H1 (cell line): ENCODE results near the gene SSTR3. TPM values are rescaled to one million over a fixed set of nuclear protein-coding genes. Genes with fewer than 3 reads are reported as not detected.

Experiments used
- CTCF ChIA-PET: fragments of 300-600 bp; sonication (Branson Sonifier 250); formaldehyde crosslinking; loops from one replicate; lab custom pipeline; 2021; ENCODE audit not compliant: partially characterized antibody; lab: Charles Lee
- POLR2A ChIA-PET: fragments of 300-600 bp; sonication (Branson Sonifier 250); formaldehyde crosslinking; loops from one replicate; lab custom pipeline; 2021; ENCODE audit warnings: inconsistent platforms; ENCODE audit not compliant: partially characterized antibody; lab: Charles Lee
- DNase-seq, 2 experiments: peaks; one replicate each; pipeline versions ENCODE4 v3.0.0 to v3.0.0-alpha.2; 2010 to 2022; ENCODE audit warnings: low spot score in 2 of 2, low read depth in 1 of 2, mixed read lengths in 1 of 2
- FAIRE-seq: peaks from 2 replicates; lab custom pipeline; 2011; peaks lifted over from hg19 to GRCh38; lab: Jason Lieb, UNC
- H2AFZ ChIP-seq: 2 replicates; pipeline ENCODE4 v1.8.1; 2012; ENCODE audit warnings: low read length, inconsistent platforms
- H2AK5ac ChIP-seq: 2 replicates; pipeline ENCODE4 v1.6.1; 2013; ENCODE audit warnings: low read depth, low read length
- H2BK120ac ChIP-seq: replicated peaks from 2 replicates; pipeline ENCODE3; 2013; ENCODE audit warnings: low read depth, low read length, inconsistent platforms
- H2BK12ac ChIP-seq: 2 replicates; pipeline ENCODE4 v1.6.1; 2013; ENCODE audit warnings: low read depth, low read length
- H2BK15ac ChIP-seq: 2 replicates; pipeline ENCODE4 v1.6.1; 2013; ENCODE audit warnings: low read length
- H2BK20ac ChIP-seq: 2 replicates; pipeline ENCODE4 v1.6.1; 2013; ENCODE audit warnings: low read length
- H2BK5ac ChIP-seq: 2 replicates; pipeline ENCODE4 v1.6.1; 2013; ENCODE audit warnings: low read depth, low read length
- H3K14ac ChIP-seq: 2 replicates; pipeline ENCODE4 v1.6.1; 2013; ENCODE audit warnings: inconsistent platforms; ENCODE audit not compliant: insufficient read length
- H3K18ac ChIP-seq: 2 replicates; pipeline ENCODE4 v1.6.1; 2013; ENCODE audit warnings: low read length; ENCODE audit errors: extremely low read depth
- H3K23ac ChIP-seq: 2 replicates; pipeline ENCODE4 v1.6.1; 2013; ENCODE audit warnings: inconsistent platforms; ENCODE audit not compliant: insufficient read length
- H3K23me2 ChIP-seq: 2 replicates; pipeline ENCODE4 v1.6.1; 2013; ENCODE audit warnings: low read depth, low read length
- H3K27ac ChIP-seq: 2 replicates; pipeline ENCODE4 v1.6.1; 2011; ENCODE audit warnings: low read depth, low read length, inconsistent platforms
- H3K27me3 ChIP-seq, 4 experiments: replicated peaks in 1 of 4; 1 replicate in 1 of 4; 2 replicates in 3 of 4; pipeline versions ENCODE4 v1.6.1 to v1.8.1; 2011 to 2013; ENCODE audit warnings: low read length in 3 of 4, mild to moderate bottlenecking in 3 of 4, inconsistent platforms in 2 of 4, mixed read lengths in 2 of 4, moderate library complexity in 1 of 4; ENCODE audit not compliant: control insufficient read depth in 3 of 4, insufficient read depth in 3 of 4; ENCODE audit errors: extremely low read depth in 1 of 4
- H3K36me3 ChIP-seq, 4 experiments: 2 replicates each; pipeline versions ENCODE4 v1.6.1 to v1.8.1; 2011 to 2013; ENCODE audit warnings: mild to moderate bottlenecking in 4 of 4, low read length in 3 of 4, moderate library complexity in 2 of 4, control low read depth in 1 of 4, inconsistent platforms in 1 of 4; ENCODE audit not compliant: insufficient read depth in 4 of 4, control insufficient read depth in 2 of 4
- H3K4ac ChIP-seq: replicated peaks from 2 replicates; pipeline ENCODE3; 2013; ENCODE audit warnings: low read length, low read depth, mixed read lengths, inconsistent platforms; ENCODE audit not compliant: insufficient read length
- H3K4me1 ChIP-seq, 4 experiments: replicated peaks in 1 of 4; 1 replicate in 1 of 4; 2 replicates in 3 of 4; pipeline versions ENCODE4 v1.6.1 to v1.8.1; 2011 to 2013; ENCODE audit warnings: low read length in 3 of 4, inconsistent platforms in 2 of 4, mixed read lengths in 1 of 4; ENCODE audit not compliant: insufficient read depth in 4 of 4, control insufficient read depth in 3 of 4
- H3K4me2 ChIP-seq, 2 experiments: 2 replicates each; pipeline versions ENCODE4 v1.6.1 to v1.8.1; 2011 to 2013; ENCODE audit warnings: low read depth in 2 of 2, low read length in 2 of 2, control low read depth in 1 of 2, inconsistent platforms in 1 of 2, mild to moderate bottlenecking in 1 of 2; ENCODE audit not compliant: insufficient read depth in 1 of 2
- H3K4me3 ChIP-seq, 4 experiments: fragments of 200-600, 300-600 bp in 1 of 4; sonication (generic), shearing (Covaris generic), sonication (Bioruptor Twin) in 1 of 4; 2 replicates each; pipeline versions ENCODE4 v1.5.1 to v1.8.1; 2011 to 2016; ENCODE audit warnings: low read length in 4 of 4, low read depth in 3 of 4, control low read depth in 2 of 4, inconsistent platforms in 2 of 4, mild to moderate bottlenecking in 2 of 4, mixed read lengths in 1 of 4, moderate library complexity in 1 of 4; ENCODE audit not compliant: insufficient read depth in 2 of 4; ENCODE audit errors: extremely low read depth in 1 of 4
- H3K56ac ChIP-seq: replicated peaks from 2 replicates; pipeline ENCODE3; 2013; ENCODE audit warnings: low read depth, mild to moderate bottlenecking, mixed read lengths, low read length, inconsistent platforms; ENCODE audit not compliant: insufficient read length
- H3K79me1 ChIP-seq: 2 replicates; pipeline ENCODE4 v1.6.1; 2013; ENCODE audit warnings: low read depth, low read length, control low read depth
- H3K79me2 ChIP-seq, 2 experiments: 2 replicates each; pipeline versions ENCODE4 v1.6.1 to v1.8.1; 2012 to 2013; ENCODE audit warnings: low read length in 2 of 2, mild to moderate bottlenecking in 2 of 2, inconsistent platforms in 1 of 2; ENCODE audit not compliant: insufficient read depth in 2 of 2, control insufficient read depth in 1 of 2
- H3K9ac ChIP-seq, 4 experiments: replicated peaks in 1 of 4; 1 replicate in 1 of 4; 2 replicates in 3 of 4; pipeline versions ENCODE4 v1.6.1 to v1.8.1; 2011 to 2013; ENCODE audit warnings: low read depth in 3 of 4, low read length in 3 of 4, control low read depth in 2 of 4, mild to moderate bottlenecking in 2 of 4, moderate library complexity in 2 of 4, inconsistent platforms in 1 of 4; ENCODE audit errors: extremely low read depth in 1 of 4
- H3K9me3 ChIP-seq, 2 experiments: 2 replicates each; pipeline versions ENCODE4 v1.6.1 to v1.8.1; 2012 to 2013; ENCODE audit warnings: mild to moderate bottlenecking in 2 of 2, moderate library complexity in 2 of 2, control low read depth in 1 of 2, inconsistent platforms in 1 of 2, low read depth in 1 of 2, low read length in 1 of 2, mixed read lengths in 1 of 2; ENCODE audit not compliant: insufficient read depth in 2 of 2
- H4K20me1 ChIP-seq, 2 experiments: replicated peaks in 1 of 2; 2 replicates each; pipeline versions ENCODE3 to v1.8.1; 2011 to 2013; ENCODE audit warnings: inconsistent platforms in 2 of 2, low read length in 2 of 2, mild to moderate bottlenecking in 1 of 2; ENCODE audit not compliant: insufficient read depth in 2 of 2, control insufficient read depth in 1 of 2
- H4K5ac ChIP-seq: 2 replicates; pipeline ENCODE4 v1.6.1; 2013; ENCODE audit warnings: low read length, low read depth, mixed read lengths, inconsistent platforms; ENCODE audit not compliant: insufficient read length
- H4K8ac ChIP-seq: 2 replicates; pipeline ENCODE4 v1.8.0; 2013; ENCODE audit warnings: mild to moderate bottlenecking, moderate library complexity, low read length, inconsistent platforms; ENCODE audit not compliant: insufficient read depth; ENCODE audit errors: extremely low read depth
- H4K91ac ChIP-seq: replicated peaks from 2 replicates; pipeline ENCODE3; 2013; ENCODE audit warnings: low read length, mixed read lengths, inconsistent platforms; ENCODE audit not compliant: insufficient read length
- EP300 ChIP-seq, 2 experiments: IDR thresholded peaks; 1 replicate in 1 of 2; 2 replicates in 1 of 2; pipeline ENCODE4 v1.6.1; 2011 to 2012; ENCODE audit warnings: low read depth in 2 of 2, low read length in 2 of 2, mild to moderate bottlenecking in 2 of 2, borderline replicate concordance in 1 of 2, inconsistent platforms in 1 of 2, moderate library complexity in 1 of 2
- GTF2F1 ChIP-seq: IDR thresholded peaks from 2 replicates; pipeline ENCODE4 v1.6.1; 2012; ENCODE audit warnings: low read depth, low read length, improper control_type of control experiment, borderline replicate concordance
- RBBP5 ChIP-seq: IDR thresholded peaks from 2 replicates; pipeline ENCODE4 v1.7.1; 2012; ENCODE audit warnings: low read depth, mild to moderate bottlenecking, inconsistent platforms, low read length, moderate library complexity, borderline replicate concordance
- WGBS, 2 experiments: shearing (Covaris generic) in 1 of 2; methylation state at CpG; one replicate each; pipeline versions ENCODE4 v1.1.6 to v1.1.7; 2013 to 2015; ENCODE audit warnings: low lambda C conversion rate in 2 of 2, mixed read lengths in 2 of 2, inconsistent platforms in 1 of 2, low coverage in 1 of 2, missing lambda C conversion rate in 1 of 2; ENCODE audit not compliant: insufficient replicate concordance in 2 of 2, insufficient coverage in 1 of 2, insufficient read length in 1 of 2; ENCODE audit errors: extremely low coverage in 1 of 2, missing lambda C conversion rate in 1 of 2; 5-methylcytosine and 5-hydroxymethylcytosine counted together
- polyA plus RNA-seq, 7 experiments: library from polyadenylated mRNA; depleted of rRNA in 3 of 7; stranded (reverse) in 5 of 7; unstranded in 2 of 7; fragments of >200 nt in 5 of 7; fragments of 200-250 nt in 2 of 7; gene quantifications; 1 replicate in 5 of 7; 2 replicates in 1 of 7; 4 replicates in 1 of 7; pipeline versions ENCODE4 v1.2.1 to v1.2.3, GENCODE V29; 2011 to 2013; ENCODE audit warnings: missing spikeins in 2 of 7, mixed read lengths in 2 of 7
- total RNA-seq: library from RNA; stranded (reverse); fragmentation: NEBNext Ultra II Directional; extraction: Animal tissue kit (Norgen Biotek cat#: 25700); gene quantifications from 2 replicates; pipeline ENCODE4 v1.2.1, GENCODE V29; 2021
- TF ChIP-seq, protein P1 (sequence below), 3 experiments: IDR thresholded peaks; 1 replicate in 2 of 3; 2 replicates in 1 of 3; pipeline versions ENCODE4 v1.5.1 to v1.6.1; 2011; ENCODE audit warnings: low read length in 3 of 3, mild to moderate bottlenecking in 3 of 3, inconsistent platforms in 2 of 3, low read depth in 1 of 3, moderate library complexity in 1 of 3; ENCODE audit not compliant: insufficient read depth in 1 of 3; ENCODE audit errors: control extremely low read depth in 1 of 3

The SSTR3 gene
- total and polyA plus RNA-seq, 2 of the 8 experiments (the other 6 are each of a cell fraction or from before 2014, with no cell fraction given): 0.22 to 0.77 TPM

- POLR2A ChIA-PET: interaction anchor here (1.4 kb wide), 1 partner anchor 19 kb away, joined by 4 read pairs; no protein-coding TSS in a partner anchor
- Histone ChIP-seq H3K23ac (no peak overlapping the region), H3K27ac (no peak overlapping the region), H3K79me1 (no peaks in the 10 kb centered on the region), H3K9ac (no peak overlapping the region), H3K9me3 (no peaks in the 10 kb centered on the region), H3K23me2 (peaks cover 2% of the 10 kb centered on the region; the same call in 1 of the 2 replicates), H3K4me2 (no peak overlapping the region), H4K5ac (no peak overlapping the region), H2AK5ac (no peak overlapping the region), H2BK15ac (no peak overlapping the region), H4K8ac (no peak overlapping the region), H2AFZ (no peak overlapping the region), H4K91ac (no peak overlapping the region), H2BK12ac (no peak overlapping the region), H4K20me1 (no peaks in the 10 kb centered on the region), H3K4ac (no peak overlapping the region), H3K14ac (no peak overlapping the region), H3K36me3 (no peaks in the 10 kb centered on the region), H3K4me3 (no peak overlapping the region), H3K56ac (no peak overlapping the region), H3K27me3 (no peaks in the 10 kb centered on the region), H2BK120ac (no peak overlapping the region), H3K79me2 (no peaks in the 10 kb centered on the region), H3K18ac (no peak overlapping the region), H3K4me1 (no peaks in the 10 kb centered on the region), H2BK5ac (no peak overlapping the region), H2BK20ac (no peak overlapping the region)
- no peak for DNase-seq
- CTCF ChIA-PET: interaction anchor here (0.7 to 3.3 kb wide), 3 partner anchors 19 to 229 kb away, joined by 5 to 22 read pairs (median 6); no protein-coding TSS in a partner anchor
- TF ChIP-seq RBBP5 (no peak), GTF2F1 (no peak), EP300 (IDR thresholded peaks at IDR 0.05; ENCODE audit: borderline replicate concordance in 1 of 2, low read depth in 2 of 2, low read length in 2 of 2) (no peak)
- TF ChIP-seq, protein P1, sequence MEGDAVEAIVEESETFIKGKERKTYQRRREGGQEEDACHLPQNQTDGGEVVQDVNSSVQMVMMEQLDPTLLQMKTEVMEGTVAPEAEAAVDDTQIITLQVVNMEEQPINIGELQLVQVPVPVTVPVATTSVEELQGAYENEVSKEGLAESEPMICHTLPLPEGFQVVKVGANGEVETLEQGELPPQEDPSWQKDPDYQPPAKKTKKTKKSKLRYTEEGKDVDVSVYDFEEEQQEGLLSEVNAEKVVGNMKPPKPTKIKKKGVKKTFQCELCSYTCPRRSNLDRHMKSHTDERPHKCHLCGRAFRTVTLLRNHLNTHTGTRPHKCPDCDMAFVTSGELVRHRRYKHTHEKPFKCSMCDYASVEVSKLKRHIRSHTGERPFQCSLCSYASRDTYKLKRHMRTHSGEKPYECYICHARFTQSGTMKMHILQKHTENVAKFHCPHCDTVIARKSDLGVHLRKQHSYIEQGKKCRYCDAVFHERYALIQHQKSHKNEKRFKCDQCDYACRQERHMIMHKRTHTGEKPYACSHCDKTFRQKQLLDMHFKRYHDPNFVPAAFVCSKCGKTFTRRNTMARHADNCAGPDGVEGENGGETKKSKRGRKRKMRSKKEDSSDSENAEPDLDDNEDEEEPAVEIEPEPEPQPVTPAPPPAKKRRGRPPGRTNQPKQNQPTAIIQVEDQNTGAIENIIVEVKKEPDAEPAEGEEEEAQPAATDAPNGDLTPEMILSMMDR (IDR thresholded peaks at IDR 0.05; ENCODE audit: control extremely low read depth in 1 of 3, insufficient read depth in 1 of 3, low read depth in 1 of 3, low read length in 3 of 3): no peak
- FAIRE-seq: no peak
- 90% methylated on average over 11 of the region's 14 CpGs; no CpG with 5 or more reads in 1 of the 2 experiments for WGBS, 2 experiments
These were observed 14.2 kb upstream of the SSTR3 start for GRCh38 chr22:37226514-37226913.
